HEK293 (cell line): Measurements from ENCODE around the gene NUP153.

Experiments used
- CTCF ChIP-seq: fragments of 450-650 bp; formaldehyde crosslinking; IDR thresholded peaks from 2 replicates; pipeline ENCODE4 v1.5.1; 2016; ENCODE audit warnings: missing biosample characterization, missing genetic modification characterization
- HOXA7 ChIP-seq: sonication (generic); formaldehyde crosslinking; IDR thresholded peaks from 2 replicates; pipeline ENCODE4 v1.8.1; 2022; ENCODE audit warnings: missing genetic modification reagents, borderline replicate concordance
- KLF10 ChIP-seq: fragments of 450-650 bp; IDR thresholded peaks from 2 replicates; pipeline ENCODE4 v1.5.1; 2018; ENCODE audit warnings: missing biosample characterization, mild to moderate bottlenecking, missing genetic modification characterization
- OSR2 ChIP-seq: fragments of 450-650 bp; formaldehyde crosslinking; IDR thresholded peaks from 2 replicates; pipeline ENCODE4 v1.5.1; 2016; ENCODE audit warnings: missing biosample characterization, missing genetic modification characterization
- REST ChIP-seq: fragments of 450-650 bp; formaldehyde crosslinking; IDR thresholded peaks from 2 replicates; pipeline ENCODE4 v1.5.1; 2016; ENCODE audit warnings: missing biosample characterization, missing genetic modification characterization
- ZNF302 ChIP-seq: fragments of 450-650 bp; formaldehyde crosslinking; IDR thresholded peaks from 2 replicates; pipeline ENCODE4 v1.5.1; 2016; ENCODE audit warnings: missing biosample characterization, missing genetic modification characterization, low read depth
- ZNF624 ChIP-seq: fragments of 450-650 bp; formaldehyde crosslinking; IDR thresholded peaks from 2 replicates; pipeline ENCODE4 v1.5.1; 2017; ENCODE audit warnings: missing biosample characterization, missing genetic modification characterization
- ZNF660 ChIP-seq: fragments of 450-650 bp; IDR thresholded peaks from 2 replicates; pipeline ENCODE4 v1.5.1; 2018; ENCODE audit warnings: missing biosample characterization, mild to moderate bottlenecking, missing genetic modification characterization
- ZSCAN23 ChIP-seq: fragments of 450-650 bp; formaldehyde crosslinking; IDR thresholded peaks from 2 replicates; pipeline ENCODE4 v1.5.1; 2016; ENCODE audit warnings: missing biosample characterization, missing genetic modification characterization
- ZXDB ChIP-seq: fragments of 450-650 bp; formaldehyde crosslinking; IDR thresholded peaks from 2 replicates; pipeline ENCODE4 v1.5.1; 2016; ENCODE audit warnings: missing biosample characterization, missing genetic modification characterization

GRCh38 chr6:17700421-17701416 is 6.0 kb downstream of the NUP153 start:
- TF ChIP-seq HOXA7 (CRISPR knock-in tag) = no peak
- TF ChIP-seq ZNF302 = no peak
- no peak for TF ChIP-seq ZNF660
- no peak for TF ChIP-seq CTCF (tag by site-specific recombination)
- TF ChIP-seq REST (tag by site-specific recombination) = no peak
- TF ChIP-seq KLF10 (tag by site-specific recombination) = no peak
- TF ChIP-seq OSR2 (tag by site-specific recombination) = no peak
- TF ChIP-seq ZXDB (tag by site-specific recombination) = no peak
- TF ChIP-seq ZNF624 (tag by site-specific recombination) = no peak
- TF ChIP-seq ZSCAN23 (tag by site-specific recombination) = no peak
